Naive B cell (primary cell): ENCODE data around the gene GABRA6. TPM values are rescaled to one million over a fixed set of nuclear protein-coding genes. Genes with fewer than 3 reads are reported as not detected.
"Not testable (repeated sequence)": the region's sequence is repeated elsewhere in the genome, so short reads cannot be mapped to it uniquely, and the experiment has no call there.

ENCODE experiments used
- ATAC-seq, 2 donors: fragments of 150-1000 bp; cut with Tn5 transposase; 2 replicates each; pipeline ENCODE4 v1.10.0; 2021; ENCODE audit warnings: low read depth in 2 of 2, mild to moderate bottlenecking in 2 of 2, moderate library complexity in 2 of 2
- DNase-seq: peaks from one replicate; pipeline ENCODE4 v3.0.0; 2022
- H3K27ac Mint-ChIP-seq, 6 donors: one replicate each; pipeline ENCODE4 v1.8.0; 2020 to 2022; ENCODE audit warnings: mild to moderate bottlenecking in 6 of 6, mixed read lengths in 6 of 6, moderate library complexity in 5 of 6, inconsistent platforms in 2 of 6
- H3K27me3 Mint-ChIP-seq, 3 donors: one replicate each; pipeline ENCODE4 v1.8.0; 2021 to 2022; ENCODE audit warnings: mixed read lengths in 3 of 3, mild to moderate bottlenecking in 1 of 3
- H3K36me3 Mint-ChIP-seq, 2 donors: one replicate each; pipeline ENCODE4 v1.8.0; 2020 to 2022; ENCODE audit warnings: mixed read lengths in 2 of 2, inconsistent platforms in 1 of 2, mild to moderate bottlenecking in 1 of 2
- H3K4me1 Mint-ChIP-seq, 3 donors: one replicate each; pipeline ENCODE4 v1.8.0; 2020 to 2022; ENCODE audit warnings: mixed read lengths in 3 of 3, inconsistent platforms in 1 of 3, mild to moderate bottlenecking in 1 of 3, moderate library complexity in 1 of 3
- H3K4me3 Mint-ChIP-seq, 8 donors: one replicate each; pipeline ENCODE4 v1.8.0; 2020 to 2022; ENCODE audit warnings: mild to moderate bottlenecking in 8 of 8, mixed read lengths in 8 of 8, moderate library complexity in 8 of 8, inconsistent platforms in 2 of 8
- H3K9me3 Mint-ChIP-seq, 7 donors: one replicate each; pipeline ENCODE4 v1.8.0; 2020 to 2022; ENCODE audit warnings: mixed read lengths in 7 of 7, mild to moderate bottlenecking in 5 of 7, inconsistent platforms in 2 of 7, moderate library complexity in 1 of 7
- polyA plus RNA-seq, 6 donors: library from polyadenylated mRNA; unstranded; fragments of 300-500 nt; fragmentation: Illumina TruSeq; gene quantifications; one replicate each; pipeline ENCODE4 v1.2.3, GENCODE V29; 2021; ENCODE audit warnings: low read depth in 6 of 6

GABRA6 gene
- not detected for polyA plus RNA-seq

DNA sequence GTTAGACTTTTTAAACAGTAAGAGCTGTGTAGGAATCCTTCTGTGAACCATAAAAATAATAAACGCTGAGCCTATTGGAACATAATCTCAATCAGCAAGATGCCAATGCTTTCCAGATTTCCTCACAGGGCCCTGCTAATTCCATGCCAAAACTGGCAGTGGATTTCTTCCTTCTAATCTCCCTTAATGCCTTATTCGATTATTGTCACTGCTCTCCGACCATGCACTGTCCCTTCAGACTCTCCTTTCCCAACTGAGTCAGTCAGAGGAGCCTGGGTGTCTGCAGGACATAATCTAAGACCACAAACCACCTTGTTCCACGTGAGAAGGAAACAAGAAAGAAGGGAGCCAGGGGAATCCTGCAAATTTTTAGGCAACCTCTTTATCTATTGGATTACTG, at the start of gene GABRA6:
GABRA6 (plus strand) TSS at position 261 of the 400 bp plus-strand sequence. CDS start 269 bp downstream, outside the sequence.
- Mint-ChIP-seq H3K4me1 (no peaks in the 10 kb centered on the region), H3K4me3 (no peak within 1 kb of the TSS), H3K27me3 (no peaks in the 10 kb centered on the region), H3K9me3 (peaks cover 0 to 4% (median 2%) of the 10 kb centered on the region in 7 donors), H3K36me3 (no peaks in the 10 kb centered on the region), H3K27ac (no peak within 1 kb of the TSS)
- ATAC-seq (no peak), DNase-seq (no peak)

DNA sequence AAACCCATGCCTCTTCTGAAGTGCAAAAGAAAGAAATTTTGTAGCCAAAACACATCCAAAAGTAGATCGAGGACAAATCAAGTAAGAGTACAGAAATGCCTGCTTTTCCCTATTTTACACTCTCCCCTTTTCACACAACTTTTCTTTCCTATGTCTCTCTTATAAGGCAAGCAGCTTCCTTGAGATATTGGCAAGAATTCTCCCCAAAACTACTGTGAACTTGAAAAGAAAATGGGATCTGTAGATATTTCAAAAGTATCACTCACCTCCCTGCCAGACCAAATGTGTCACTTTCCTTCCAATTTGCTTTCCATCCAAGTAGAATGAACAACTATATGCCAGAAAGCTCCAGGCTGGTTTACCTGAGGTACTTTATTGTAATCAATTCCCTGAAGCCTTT, 47.9 kb upstream of the GABRA6 start:
- Mint-ChIP-seq H3K27ac (peak overlapping the region in 1 of 6 donors; percentile 67), H3K4me3 (no peak overlapping the region), H3K9me3 (peaks cover 0 to 12% (median 3%) of the 10 kb centered on the region in 7 donors), H3K27me3 (no peaks in the 10 kb centered on the region), H3K4me1 (no peaks in the 10 kb centered on the region), H3K36me3 (no peaks in the 10 kb centered on the region)
- DNase-seq (no peak), ATAC-seq (no peak)

DNA sequence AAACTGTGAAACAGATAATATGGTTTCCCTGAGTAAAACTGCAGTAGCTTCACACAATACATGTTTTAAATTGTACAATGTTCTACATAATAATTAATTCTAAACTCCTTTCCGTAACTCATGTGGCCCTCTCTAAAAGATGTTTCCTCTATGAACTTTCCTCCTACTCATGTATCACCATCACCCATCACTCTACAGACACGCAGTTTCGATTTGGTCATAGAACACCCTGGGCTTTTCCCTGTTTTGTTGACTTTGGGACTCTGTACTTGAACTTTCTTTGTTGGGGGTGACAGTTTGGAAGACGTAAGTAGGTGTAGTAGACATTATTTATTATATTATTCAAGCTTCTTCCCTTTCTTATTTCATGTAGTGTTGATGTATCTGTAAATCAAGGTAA, 44.1 kb upstream of the GABRA6 start:
- H3K36me3 Mint-ChIP-seq = no peaks in the 10 kb centered on the region
- no peaks in the 10 kb centered on the region for H3K27me3 Mint-ChIP-seq
- no peak overlapping the region for H3K27ac Mint-ChIP-seq
- ATAC-seq (no peak), DNase-seq (no peak)
- no peaks in the 10 kb centered on the region for H3K4me1 Mint-ChIP-seq
- peaks cover 0 to 12% (median 2%) of the 10 kb centered on the region in 7 donors for H3K9me3 Mint-ChIP-seq
- no peak overlapping the region for H3K4me3 Mint-ChIP-seq

DNA sequence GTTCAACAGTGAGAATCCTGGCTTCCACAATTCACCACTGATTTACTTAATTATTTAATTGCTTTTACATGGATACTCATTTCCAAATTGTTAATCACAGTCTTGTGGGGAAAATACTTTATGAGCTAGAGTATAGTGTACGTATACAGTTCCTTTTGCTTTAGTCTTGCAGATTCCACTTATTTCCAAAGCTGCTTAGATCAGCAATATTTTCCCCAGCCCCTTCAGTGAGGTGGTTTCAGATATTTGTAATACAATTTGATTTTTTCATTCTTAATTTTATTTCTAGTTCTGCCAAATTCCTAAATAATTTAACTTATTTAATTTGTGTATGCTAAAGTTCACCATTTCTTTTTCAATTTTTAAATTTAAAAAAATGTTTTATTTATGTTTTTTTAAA, 40.3 kb upstream of the GABRA6 start:
- H3K4me1 Mint-ChIP-seq = no peaks in the 10 kb centered on the region
- no peak overlapping the region for H3K27ac Mint-ChIP-seq
- no peak for DNase-seq
- ATAC-seq = no peak
- no peaks in the 10 kb centered on the region for H3K36me3 Mint-ChIP-seq
- no peaks in the 10 kb centered on the region for H3K27me3 Mint-ChIP-seq
- H3K9me3 Mint-ChIP-seq = peaks cover 0 to 9% (median 2%) of the 10 kb centered on the region in 7 donors
- H3K4me3 Mint-ChIP-seq = no peak overlapping the region

DNA sequence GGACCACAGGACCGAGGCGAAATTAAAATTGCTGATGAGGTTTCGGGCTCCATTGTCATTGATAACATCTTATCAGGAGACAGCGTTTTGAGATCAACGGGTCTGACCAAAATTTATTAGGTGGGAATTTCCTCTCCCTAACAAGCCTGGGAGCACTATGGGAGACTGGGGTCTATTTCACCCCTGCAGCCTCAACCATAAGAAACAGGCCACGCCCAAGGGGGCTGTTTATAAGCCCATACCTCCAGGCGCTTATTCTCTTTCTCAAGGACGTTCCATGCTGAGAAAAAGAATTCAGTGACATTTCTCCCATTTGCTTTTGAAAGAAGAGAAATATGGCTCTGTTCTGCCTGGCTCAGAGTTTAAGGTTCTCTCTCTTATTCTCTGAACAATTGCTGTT, 33.6 kb upstream of the GABRA6 start:
- DNase-seq, ATAC-seq: not testable (repeated sequence)

DNA sequence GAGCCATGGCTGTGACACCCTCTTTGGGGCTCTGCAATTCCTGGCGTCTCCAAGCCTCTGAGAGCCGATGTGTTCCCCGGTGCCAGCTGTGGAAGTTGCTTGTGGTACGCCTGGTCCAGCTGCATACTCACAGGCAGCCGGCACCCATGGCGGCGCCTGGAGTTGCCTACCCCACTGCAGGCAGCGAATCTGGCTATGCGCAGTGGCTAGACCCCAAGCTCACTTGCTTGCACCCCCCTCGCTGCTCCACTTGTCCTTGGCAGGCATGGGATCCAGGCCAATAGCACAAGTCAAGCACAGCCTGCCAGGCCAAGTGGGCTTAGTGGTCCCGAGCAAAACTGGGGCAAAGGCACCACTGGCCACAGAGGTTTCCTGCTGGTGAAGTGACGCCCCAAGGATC, 24.7 kb upstream of the GABRA6 start:
- no peaks in the 10 kb centered on the region for H3K27me3 Mint-ChIP-seq
- H3K9me3 Mint-ChIP-seq = peaks cover 0 to 5% (median 0%) of the 10 kb centered on the region in 7 donors
- DNase-seq (no peak), ATAC-seq (no peak)
- no peaks in the 10 kb centered on the region for H3K36me3 Mint-ChIP-seq
- no peak overlapping the region for H3K4me3 Mint-ChIP-seq
- H3K27ac Mint-ChIP-seq = no peak overlapping the region
- H3K4me1 Mint-ChIP-seq = no peaks in the 10 kb centered on the region

More for the DNA sequence above, 33.6 kb upstream of the GABRA6 start:
- H3K9me3 Mint-ChIP-seq = peaks cover 2 to 23% (median 4%) of the 10 kb centered on the region in 7 donors
- not testable (repeated sequence) for H3K4me1 Mint-ChIP-seq, H3K4me3 Mint-ChIP-seq, H3K27me3 Mint-ChIP-seq, H3K27ac Mint-ChIP-seq, H3K36me3 Mint-ChIP-seq

DNA sequence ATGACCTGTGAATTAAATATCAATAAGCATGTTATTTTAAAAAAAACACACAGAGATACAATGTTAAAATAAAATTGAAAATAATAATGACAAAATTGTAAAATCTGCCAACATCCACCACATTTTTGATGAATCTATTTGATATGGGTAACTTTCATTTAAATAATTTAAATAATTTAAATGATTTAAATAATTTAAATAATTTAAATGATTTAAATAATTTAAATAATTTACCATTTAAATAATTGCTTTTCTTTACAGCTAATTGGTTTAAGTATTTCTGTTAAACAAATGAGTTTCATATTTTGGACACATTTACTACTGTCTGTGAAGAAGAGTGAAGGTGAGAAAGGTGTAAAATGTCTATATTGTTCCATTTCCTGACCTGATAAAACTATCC, 22.1 kb upstream of the GABRA6 start:
- ATAC-seq (no peak), DNase-seq (no peak)
- no peak overlapping the region for H3K27ac Mint-ChIP-seq
- H3K4me1 Mint-ChIP-seq = no peaks in the 10 kb centered on the region
- no peaks in the 10 kb centered on the region for H3K27me3 Mint-ChIP-seq
- H3K9me3 Mint-ChIP-seq = peaks cover 0 to 6% (median 2%) of the 10 kb centered on the region in 7 donors
- no peak overlapping the region for H3K4me3 Mint-ChIP-seq
- no peaks in the 10 kb centered on the region for H3K36me3 Mint-ChIP-seq

DNA sequence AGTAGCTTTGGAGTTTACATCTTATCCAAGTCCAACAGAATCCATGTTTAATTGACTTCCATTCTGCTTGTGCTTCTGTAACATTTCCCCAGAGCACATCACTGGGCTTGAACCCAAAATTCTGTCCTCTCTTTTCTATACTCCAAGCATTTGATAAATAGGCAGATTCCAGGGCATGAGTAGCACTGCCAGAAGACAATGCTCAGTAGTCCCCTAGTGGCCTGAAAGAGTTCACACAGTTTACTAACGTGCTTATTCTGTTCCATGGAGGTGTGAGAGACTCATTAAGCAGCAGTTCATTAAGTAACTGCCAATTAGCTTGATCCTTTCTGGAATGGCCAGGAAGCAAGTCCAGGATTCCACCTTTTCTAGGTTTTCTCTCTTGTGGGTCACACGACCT, 9.4 kb upstream of the GABRA6 start:
- DNase-seq (no peak), ATAC-seq (no peak)
- no peaks in the 10 kb centered on the region for H3K36me3 Mint-ChIP-seq
- H3K4me1 Mint-ChIP-seq = no peaks in the 10 kb centered on the region
- H3K4me3 Mint-ChIP-seq = no peak overlapping the region
- H3K27ac Mint-ChIP-seq = no peak overlapping the region
- no peaks in the 10 kb centered on the region for H3K27me3 Mint-ChIP-seq
- peaks cover 0 to 2% (median 0%) of the 10 kb centered on the region in 7 donors for H3K9me3 Mint-ChIP-seq

DNA sequence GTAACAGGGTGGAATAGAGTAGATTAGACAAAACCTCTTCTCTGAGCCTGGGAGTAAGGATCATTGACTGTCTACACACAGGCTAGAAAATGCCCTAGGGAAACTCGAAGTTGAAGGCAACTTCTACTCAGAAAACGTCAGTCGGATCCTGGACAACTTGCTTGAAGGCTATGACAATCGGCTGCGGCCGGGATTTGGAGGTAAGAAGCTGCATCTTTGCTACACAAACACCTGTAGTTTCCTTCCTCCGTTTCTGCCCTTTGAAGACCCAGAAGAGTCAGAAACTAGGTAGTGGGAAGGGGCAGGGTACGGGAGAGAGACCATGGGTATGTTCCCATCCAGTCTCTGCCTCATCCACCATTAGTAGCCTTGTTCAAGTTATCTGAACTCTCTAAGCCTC, 628 bp downstream of the GABRA6 start:
- DNase-seq (no peak), ATAC-seq (no peak)
- Mint-ChIP-seq H3K9me3 (peaks cover 0 to 4% (median 2%) of the 10 kb centered on the region in 7 donors), H3K4me1 (no peaks in the 10 kb centered on the region), H3K27me3 (no peaks in the 10 kb centered on the region), H3K27ac (no peak overlapping the region), H3K4me3 (no peak overlapping the region), H3K36me3 (no peaks in the 10 kb centered on the region)

DNA sequence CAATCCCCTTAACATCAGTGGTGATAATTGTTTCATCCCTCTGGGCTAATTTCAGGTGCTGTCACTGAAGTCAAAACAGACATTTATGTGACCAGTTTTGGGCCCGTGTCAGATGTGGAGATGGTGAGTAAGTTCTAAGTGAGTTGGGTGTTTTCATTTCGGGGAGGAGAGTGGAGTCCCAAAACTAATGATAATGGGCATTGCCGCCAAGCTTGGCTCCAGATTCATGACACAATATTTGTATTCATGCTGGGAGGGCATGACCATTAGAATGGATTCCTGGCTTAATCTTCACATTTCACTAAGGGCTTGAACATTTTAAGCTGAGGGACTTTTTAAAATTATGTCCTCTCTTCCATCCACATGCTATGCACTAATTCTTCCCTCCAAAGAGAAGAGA, 1.4 kb downstream of the GABRA6 start:
- Mint-ChIP-seq H3K4me1 (no peaks in the 10 kb centered on the region), H3K9me3 (peaks cover 0 to 4% (median 2%) of the 10 kb centered on the region in 7 donors), H3K36me3 (no peaks in the 10 kb centered on the region), H3K27me3 (no peaks in the 10 kb centered on the region), H3K4me3 (no peak overlapping the region), H3K27ac (no peak overlapping the region)
- no peak for ATAC-seq
- DNase-seq = no peak

DNA sequence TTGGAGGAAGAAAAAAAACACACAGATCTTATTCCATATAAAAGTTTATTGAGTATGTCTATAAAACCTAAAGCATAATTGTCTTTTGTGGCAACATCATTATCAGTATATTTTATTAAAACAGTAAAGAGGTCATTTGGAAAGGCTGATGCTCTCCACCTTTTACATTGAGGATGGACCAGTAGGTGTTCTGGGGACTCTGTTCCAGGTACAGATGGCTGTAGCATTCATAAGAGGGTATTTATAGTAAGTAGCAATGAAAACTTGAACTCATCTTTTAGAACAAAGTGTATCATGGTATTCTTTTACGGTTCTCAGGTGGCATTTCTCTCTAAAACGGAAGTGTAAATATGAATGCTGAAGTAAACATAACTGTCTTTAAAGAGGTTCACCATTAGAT, 1.8 kb downstream of the GABRA6 start:
- no peak for DNase-seq
- ATAC-seq = no peak
- no peak overlapping the region for H3K27ac Mint-ChIP-seq
- no peaks in the 10 kb centered on the region for H3K36me3 Mint-ChIP-seq
- H3K4me3 Mint-ChIP-seq = no peak overlapping the region
- H3K27me3 Mint-ChIP-seq = no peaks in the 10 kb centered on the region
- no peaks in the 10 kb centered on the region for H3K4me1 Mint-ChIP-seq
- H3K9me3 Mint-ChIP-seq = peaks cover 0 to 4% (median 2%) of the 10 kb centered on the region in 7 donors

DNA sequence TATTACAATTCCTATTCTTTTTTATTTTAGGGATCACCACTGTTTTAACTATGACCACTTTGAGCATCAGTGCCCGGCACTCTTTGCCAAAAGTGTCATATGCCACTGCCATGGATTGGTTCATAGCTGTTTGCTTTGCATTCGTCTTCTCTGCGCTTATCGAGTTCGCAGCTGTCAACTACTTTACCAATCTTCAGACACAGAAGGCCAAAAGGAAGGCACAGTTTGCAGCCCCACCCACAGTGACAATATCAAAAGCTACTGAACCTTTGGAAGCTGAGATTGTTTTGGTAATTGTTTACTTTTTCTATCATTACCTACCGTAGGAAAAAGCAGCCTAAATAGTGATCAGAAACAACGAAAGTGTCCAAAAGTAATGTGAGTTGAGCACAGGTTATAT, 6.4 kb downstream of the GABRA6 start:
- H3K4me3 Mint-ChIP-seq = no peak overlapping the region

DNA sequence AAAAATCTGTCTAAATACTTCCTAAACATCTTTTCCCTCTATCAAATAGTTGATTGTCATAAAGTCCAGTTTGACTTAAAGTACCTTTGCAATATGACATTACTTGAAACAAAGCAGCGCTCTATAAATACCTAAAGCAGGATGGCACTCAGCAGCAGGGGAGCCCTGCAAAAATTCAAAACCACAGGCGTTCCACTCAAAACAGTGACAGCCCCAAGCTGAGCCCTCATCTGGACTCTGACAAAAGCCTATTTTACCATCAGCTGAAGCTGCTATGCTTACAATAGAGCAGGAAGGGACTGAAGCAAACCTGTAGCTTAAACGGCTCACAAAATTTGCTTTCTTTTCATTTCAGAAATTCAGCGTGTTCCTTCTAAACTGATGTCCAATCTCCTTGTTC, 11.5 kb downstream of the GABRA6 start:
- Mint-ChIP-seq H3K4me1 (no peaks in the 10 kb centered on the region), H3K9me3 (peaks cover 0 to 2% (median 0%) of the 10 kb centered on the region in 7 donors), H3K27me3 (no peaks in the 10 kb centered on the region), H3K36me3 (no peaks in the 10 kb centered on the region), H3K4me3 (no peak overlapping the region), H3K27ac (no peak overlapping the region)
- ATAC-seq = no peak
- DNase-seq = no peak

More for the DNA sequence above, 6.4 kb downstream of the GABRA6 start:
- Mint-ChIP-seq H3K4me1 (no peaks in the 10 kb centered on the region), H3K27ac (no peak overlapping the region), H3K9me3 (no peaks in the 10 kb centered on the region), H3K36me3 (no peaks in the 10 kb centered on the region), H3K27me3 (no peaks in the 10 kb centered on the region)
- ATAC-seq (no peak), DNase-seq (no peak)

DNA sequence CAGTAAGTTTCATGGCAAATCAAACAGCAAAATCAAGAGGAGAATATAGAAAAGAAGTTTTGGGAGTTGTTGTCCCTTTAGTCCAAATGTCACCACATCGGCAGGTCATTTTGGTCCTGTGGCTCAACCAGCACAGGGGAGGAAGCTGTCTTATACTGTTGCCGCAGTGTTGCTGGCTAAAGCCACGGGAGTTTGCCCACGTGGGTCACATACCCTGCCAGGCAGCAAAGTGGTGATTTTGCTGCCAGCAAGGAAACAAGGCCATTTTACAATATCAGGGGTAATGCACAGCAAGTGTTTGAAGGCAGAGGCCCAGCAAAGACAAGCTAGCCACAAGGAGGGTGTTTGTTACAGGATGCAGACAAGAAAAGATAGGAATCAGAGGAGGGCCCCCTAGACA, 14.5 kb downstream of the GABRA6 start:
- Mint-ChIP-seq H3K27ac (no peak overlapping the region), H3K9me3 (peaks cover 0 to 4% (median 2%) of the 10 kb centered on the region in 7 donors), H3K27me3 (no peaks in the 10 kb centered on the region), H3K36me3 (no peaks in the 10 kb centered on the region), H3K4me1 (no peaks in the 10 kb centered on the region), H3K4me3 (no peak overlapping the region)
- ATAC-seq (no peak), DNase-seq (no peak)

DNA sequence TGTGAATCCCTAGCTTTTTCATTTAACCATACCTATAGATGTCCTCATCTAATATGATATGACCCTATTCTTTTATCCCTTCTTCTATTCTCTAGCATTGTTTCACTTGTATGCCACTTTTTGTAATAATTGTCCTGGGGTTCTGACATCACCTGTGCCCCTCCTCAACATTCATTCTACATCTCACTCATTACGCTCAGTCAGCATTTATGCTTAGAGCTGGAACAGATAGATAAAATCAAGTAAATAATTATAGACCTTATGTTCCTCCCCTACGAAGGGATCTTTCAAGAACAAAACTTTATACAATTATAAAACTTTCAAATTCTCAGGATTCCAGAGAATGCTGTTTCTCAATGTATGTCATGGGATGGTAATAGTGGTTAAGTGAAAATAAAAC, 18.0 kb downstream of the GABRA6 start:
- Mint-ChIP-seq H3K36me3 (no peaks in the 10 kb centered on the region), H3K27me3 (no peaks in the 10 kb centered on the region), H3K27ac (no peak overlapping the region), H3K4me3 (no peak overlapping the region), H3K4me1 (no peaks in the 10 kb centered on the region), H3K9me3 (peaks cover 0 to 4% (median 2%) of the 10 kb centered on the region in 7 donors)
- no peak for DNase-seq
- ATAC-seq = no peak
